Mucosa of gallbladder (tissue), 1 donor: ENCODE data around the gene VDAC2. TPM values are rescaled to one million over a fixed set of nuclear protein-coding genes. Genes with fewer than 3 reads are reported as not detected.
"Not testable (repeated sequence)": the region's sequence is repeated elsewhere in the genome, so short reads cannot be mapped to it uniquely, and the experiment has no call there.

Experiments
- DNase-seq: peaks from one replicate; pipeline ENCODE4 v3.0.0-alpha.2; 2020; ENCODE audit warnings: low spot score
- total RNA-seq: library from RNA; stranded (reverse); gene quantifications from one replicate; pipeline ENCODE4 v1.2.1, GENCODE V29; 2021
- donor health status: DM: no; HTN: no; CAD: no.

The VDAC2 gene
- total RNA-seq, 1 donor from 2014 or later = 152 TPM

DNA sequence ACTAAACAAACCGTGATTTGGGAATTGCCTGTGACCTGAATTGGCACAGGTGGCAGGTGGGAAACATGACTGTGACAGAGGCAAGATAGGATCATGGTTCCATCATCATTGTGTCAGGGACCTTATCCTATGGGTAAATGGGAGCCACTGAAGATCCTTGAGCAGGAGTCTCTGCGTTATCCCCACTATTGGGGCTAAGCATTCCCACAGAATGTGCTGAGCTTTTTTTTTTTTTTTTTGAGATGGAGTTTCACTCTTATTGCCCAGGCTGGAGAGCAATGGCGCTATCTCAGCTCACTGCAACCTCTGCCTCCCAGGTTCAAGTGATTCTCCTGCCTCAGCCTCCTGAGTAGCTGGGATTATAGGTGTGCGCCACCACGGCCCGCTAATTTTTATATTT lies 10.6 kb upstream of the VDAC2 start:
- DNase-seq = not testable (repeated sequence)

DNA sequence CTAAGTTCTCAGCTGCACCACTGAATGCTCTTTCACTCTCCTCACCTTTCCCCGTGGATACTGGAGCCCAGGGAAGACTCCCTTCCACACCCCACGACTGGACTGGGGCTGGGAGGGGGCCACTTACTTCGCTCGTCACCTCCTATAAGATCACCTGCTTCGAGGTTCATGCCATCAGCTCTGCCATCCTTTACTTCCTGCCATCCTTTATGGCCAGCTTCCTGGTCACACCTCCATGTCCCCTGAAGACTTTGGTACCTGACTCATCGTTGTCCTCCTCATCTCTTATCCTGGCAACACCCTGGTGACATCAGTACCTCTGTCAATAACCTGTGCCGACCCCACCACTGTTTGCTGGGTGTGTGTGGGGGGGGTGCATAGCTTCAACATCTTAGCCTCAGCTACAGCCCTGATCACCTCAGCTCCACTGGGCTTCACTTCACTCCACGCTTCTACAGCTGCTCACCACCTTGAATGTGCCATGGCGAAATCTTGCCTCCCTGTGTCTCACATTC lies 8.7 kb upstream of the VDAC2 start:
- DNase-seq = peak; percentile 57

DNA sequence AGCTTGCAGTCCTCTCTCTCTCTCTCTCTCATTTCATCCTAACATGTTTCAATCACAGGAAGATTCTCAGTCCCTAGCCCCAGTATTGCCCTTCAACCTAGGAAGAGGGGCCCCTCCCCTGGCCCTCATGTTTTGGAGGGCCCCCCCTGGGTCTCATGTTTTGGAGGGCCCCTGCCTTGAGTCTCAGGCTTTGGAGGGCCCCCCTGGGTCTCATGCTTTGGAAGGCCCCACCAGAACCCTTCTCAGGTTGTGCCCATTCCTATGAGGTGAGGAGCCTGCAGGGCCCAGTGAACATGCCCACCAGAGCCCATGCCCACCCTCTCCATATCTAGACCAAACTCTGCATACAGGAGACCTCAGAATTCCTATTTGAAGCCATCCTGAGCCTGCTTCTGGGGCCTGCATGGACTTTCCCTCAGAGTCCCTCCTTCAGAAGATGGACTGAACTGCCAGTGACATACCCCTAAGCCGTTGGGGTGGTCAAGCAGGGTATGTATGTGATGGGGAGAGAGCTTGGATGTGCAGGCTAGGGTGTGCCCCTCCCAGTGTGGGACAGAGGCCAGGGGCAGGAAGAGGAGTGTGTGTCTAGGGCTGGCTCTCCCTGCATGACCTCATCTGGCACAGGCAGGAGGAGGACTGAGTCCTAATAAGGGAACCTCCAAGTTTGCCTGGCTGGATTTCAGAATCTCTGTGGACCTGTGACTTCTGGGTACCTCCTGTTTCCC lies 8.1 kb upstream of the VDAC2 start:
- peak; percentile 44 for DNase-seq

DNA sequence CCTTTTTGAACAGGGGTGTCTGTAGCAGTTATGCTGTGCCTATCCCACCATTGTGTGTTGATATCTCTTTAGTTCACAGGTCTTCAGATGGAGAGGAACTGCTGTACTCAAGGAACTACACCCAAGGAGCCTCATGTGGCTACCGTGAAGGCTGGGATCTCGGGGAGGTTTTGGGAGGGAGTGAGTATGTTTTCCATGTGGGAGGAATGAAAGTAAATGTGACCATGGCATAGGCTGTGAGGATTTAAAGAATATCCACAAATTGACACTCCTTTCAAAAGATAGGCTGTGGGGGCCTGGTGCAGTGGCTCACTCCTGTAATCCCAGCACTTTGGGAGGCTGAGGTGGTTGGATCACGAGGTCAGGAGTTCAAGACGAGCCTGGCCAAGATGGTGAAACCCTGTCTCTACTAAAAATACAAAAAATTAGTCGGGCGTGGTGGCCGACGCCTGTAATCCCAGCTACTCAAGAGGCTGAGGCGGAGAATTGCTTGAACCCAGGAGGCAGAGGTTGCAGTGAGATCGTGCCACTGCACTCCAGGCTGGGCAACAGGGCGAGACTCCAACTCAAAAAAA lies 7.5 kb upstream of the VDAC2 start:
- DNase-seq = not testable (repeated sequence)

DNA sequence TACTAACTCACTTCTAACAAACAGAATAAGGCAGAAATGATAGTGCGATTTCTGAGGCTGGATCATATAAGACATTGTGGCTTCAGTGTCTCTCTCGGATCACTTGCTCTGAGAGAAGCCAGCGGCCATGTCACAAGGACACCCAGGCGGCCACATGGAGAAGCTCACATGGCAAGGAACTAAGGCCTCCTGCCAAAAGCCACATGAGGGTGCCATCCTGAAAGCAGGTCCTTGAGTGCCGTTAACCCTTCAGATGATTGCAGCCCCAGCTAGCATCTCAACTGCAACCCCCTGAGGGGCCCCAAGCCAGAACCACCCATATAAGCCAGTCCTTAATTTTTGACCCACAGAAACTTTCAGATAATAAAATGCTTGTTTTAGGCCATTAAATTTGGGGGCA lies 6.9 kb upstream of the VDAC2 start:
- DNase-seq = no peak

DNA sequence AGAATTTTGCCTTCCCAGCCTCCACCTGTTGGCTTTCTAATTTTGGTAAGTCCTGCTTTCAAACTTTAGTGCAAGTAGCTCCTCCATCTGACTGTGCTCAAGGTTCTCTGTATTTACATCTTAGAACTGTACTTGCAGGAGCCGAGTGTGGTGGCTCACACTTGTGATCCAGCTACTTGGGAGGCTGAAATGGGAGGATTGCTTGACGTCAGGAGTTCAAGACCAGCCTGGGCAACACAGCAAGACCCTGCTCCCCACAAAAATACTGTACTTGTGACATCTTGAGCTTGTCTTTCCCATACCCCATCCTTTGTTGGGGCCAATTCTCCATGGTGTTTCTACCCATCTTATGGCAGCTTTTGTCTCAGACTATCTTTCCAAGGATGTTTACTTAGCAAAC lies 4.7 kb upstream of the VDAC2 start:
- no peak for DNase-seq

DNA sequence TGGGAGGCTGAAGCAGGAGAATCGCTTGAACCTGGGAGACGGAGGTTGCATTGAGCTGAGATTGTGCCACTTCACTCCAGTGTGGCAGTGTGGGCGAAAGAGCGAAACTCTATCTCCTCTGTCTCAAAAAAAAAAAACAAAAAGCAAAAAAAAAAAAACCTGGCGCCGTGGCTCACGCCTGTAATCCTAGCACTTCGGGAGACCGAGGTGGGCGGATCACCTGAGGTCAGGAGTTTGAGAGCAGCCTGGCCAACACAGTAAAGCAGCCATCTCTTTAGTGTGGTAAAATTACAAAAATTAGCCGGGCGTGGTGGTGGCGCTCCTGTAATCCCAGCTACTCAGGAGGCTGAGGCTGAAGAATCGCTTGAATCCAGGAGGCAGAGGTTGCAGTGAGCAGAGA lies 4.0 kb upstream of the VDAC2 start:
- not testable (repeated sequence) for DNase-seq

DNA sequence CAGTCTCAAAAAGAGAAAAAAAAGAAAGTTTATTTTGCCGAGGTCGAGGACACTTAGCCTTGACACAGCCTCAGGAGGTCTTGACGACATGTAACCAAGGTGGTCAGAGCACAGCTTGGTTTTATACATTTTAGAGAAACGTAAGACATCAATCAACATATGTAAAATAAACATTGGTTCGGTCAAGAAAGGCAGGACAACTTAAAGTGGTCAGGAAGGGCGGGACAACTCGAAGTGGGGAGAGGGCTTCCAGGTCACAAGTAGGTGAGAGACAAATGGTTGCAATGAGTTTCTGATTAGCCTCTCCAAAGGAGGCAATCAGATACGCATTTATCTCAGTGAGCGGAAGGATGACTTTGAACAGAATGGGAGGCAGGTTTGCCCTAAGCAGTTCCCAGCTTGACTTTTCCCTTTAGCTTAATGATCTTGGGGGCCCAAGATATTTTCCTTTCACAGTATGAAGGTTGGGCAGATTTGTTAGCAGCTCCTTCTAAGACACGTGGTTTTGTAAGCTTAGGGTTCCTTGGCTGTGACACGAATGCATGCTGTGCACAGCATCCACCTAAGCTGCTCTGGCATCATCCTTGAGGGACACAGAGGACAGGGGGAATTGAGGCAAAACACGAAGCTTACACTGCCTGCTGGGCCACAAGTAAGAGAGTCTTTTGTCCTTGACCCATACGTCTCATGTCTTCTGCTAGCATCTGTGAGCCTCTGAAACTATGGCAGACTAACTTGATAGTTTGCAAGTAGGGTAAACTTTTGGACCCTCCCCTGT lies 3.3 kb upstream of the VDAC2 start:
- DNase-seq = no peak

DNA sequence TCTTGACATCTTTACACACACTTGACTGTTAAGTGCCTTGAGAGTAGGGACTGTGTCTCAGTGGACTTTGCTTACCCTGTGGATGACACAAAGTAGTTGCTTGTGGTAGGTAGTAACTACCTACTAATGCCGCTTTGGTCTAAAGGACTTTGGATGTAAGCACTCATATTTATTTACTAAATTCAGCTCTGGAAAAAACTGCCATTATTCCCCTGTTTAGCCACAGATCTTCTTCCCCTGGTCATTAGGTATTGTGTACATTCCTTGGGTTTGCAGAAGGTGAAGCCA lies 2.8 kb upstream of the VDAC2 start:
- no peak for DNase-seq

DNA sequence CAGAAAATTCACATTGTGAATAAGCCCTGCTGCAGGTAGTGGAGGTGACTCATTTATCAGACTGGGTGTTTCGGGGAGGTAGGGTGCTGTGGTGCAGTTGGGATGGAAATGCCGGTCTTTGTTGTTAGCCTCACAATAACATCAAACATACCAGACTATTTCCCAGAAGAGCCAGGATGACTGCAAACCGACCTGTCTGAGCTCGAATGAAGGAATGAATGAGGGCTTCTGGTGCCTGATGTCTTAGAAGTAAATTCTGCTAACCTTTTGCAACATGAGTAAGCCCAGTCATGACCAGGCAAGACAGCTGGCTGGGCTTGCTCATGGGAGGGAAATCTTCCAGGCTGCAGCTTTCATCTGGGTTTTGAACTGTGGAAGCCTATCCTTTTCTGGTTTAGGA lies 2.4 kb upstream of the VDAC2 start:
- DNase-seq = no peak

DNA sequence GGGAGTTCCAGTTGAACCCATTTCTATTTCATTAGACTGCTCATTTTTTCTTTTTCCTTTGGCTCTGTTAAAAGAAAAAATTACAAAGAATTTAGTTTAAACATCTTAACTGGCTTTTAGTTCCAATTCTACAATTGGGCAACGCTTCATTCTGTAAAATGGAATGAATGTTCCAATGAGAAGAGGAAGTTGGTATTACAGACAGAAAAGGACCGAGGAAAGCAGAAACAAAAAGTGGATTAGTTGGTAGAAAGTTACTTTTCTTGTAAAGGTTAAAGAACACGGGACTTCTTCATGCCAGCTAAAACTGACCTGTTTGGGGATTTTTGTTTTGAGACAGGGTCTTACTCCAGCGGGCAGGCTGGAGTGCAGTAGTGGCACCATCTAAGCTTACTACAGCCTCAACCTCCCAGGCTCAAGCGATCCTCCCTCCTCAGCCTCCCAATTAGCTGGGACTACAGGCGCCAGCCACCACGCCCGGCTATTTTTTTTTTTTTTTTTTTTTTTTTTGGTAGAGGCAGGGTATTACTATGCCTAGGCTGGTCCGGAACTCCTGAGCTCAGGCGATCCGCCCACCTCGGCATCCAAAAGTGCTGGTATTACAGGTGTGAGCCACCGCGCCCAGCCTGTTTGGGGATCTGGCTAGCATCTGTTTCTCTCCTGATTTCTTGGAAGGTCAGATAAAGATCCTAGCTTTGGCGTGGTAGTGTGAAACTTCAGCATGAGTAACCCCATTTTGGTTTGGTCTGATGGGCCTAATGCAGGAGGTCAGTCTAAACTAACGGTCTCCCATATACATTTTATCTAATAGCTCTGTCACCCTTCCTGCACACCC lies 1.3 kb upstream of the VDAC2 start:
- DNase-seq = no peak

DNA sequence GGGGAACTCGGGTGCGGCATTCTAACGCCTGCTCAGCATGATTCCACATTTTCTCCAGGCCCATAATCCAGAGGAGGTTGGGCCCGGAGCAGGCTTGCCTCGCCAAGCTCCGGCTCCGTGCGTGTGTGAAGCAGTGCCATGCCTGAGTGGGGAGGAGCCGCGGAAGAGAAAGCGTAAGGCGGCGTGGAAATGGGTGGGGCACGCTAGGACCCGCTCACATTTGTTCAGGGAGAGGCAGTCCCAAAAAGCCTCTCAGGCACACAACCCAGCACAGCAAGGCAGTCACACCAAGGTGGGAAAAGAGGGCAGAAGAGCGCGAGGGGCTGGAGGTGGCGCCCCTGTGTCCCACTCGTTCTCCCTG lies 695 bp upstream of the VDAC2 start:
- peak; percentile 74 for DNase-seq

DNA sequence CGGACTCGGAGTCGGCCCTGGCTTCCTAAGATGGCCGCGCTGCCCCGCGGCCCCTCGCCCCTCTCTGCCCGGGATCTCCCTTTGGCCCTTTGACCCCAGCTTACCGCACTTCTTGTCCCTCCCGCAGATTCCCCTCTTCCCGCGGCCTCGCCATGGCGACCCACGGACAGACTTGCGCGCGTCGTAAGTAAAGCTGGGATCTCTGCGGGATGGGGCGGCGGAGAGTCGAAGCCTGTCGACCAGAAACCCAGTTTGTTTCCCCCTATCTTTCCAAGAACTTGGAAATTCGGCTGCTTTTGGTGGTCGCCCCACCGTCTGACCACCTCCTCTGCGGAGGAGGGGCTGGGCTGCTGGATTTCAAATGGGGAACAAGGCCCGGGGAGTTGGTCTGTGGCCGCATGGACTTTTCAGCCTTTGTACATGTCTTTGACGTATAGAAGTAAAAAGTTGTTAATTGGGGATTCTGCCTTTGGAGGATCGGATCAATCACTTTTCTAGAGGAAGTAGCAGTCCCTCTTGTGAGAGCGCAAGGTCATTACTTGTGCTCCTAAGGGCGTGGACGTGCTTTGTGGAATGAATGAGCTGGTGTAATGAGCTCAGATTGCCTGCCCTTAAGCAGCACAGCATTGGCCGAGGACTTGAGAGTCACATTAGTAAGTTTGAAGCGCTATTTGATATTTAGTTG lies 553 bp downstream of the VDAC2 start:
- no peak for DNase-seq

DNA sequence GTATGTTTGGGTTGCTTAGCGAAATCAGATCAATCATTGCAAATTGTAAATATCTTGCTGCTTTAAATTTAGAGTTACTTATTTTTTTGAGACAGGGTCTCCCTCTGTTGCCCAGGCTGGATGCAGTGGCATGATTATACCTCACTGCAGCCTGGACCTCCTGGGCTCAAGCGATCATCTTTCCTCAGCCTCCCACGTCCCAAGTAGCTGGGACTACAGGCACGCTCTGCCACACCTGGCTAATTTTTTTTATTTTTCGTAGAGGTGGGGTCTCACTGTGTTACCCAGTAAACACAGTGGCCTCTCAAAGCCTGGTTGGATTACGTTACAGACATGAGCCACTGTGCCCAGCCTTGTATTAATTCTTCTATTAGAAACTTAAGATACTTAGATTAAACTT lies 1.7 kb downstream of the VDAC2 start:
- DNase-seq = no peak

DNA sequence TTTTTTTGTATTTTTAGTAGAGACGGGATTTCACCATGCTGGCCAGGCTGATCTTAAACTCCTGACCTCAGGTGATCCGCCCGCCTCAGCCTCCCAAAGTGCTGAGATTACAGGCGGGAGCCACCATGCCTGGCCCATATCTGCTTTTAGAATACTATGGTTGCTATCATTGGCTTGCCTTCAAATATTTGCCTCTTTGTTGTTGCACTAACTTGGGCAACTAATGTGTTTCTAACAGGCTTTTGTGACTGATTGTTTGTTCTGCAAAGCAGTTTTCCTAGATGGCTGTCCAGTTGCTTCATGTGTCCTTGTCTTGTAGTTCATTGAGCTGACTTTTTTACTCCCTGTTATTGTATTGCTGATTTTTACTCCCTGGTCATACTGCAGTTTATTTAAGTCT lies 9.7 kb downstream of the VDAC2 start:
- no peak for DNase-seq

DNA sequence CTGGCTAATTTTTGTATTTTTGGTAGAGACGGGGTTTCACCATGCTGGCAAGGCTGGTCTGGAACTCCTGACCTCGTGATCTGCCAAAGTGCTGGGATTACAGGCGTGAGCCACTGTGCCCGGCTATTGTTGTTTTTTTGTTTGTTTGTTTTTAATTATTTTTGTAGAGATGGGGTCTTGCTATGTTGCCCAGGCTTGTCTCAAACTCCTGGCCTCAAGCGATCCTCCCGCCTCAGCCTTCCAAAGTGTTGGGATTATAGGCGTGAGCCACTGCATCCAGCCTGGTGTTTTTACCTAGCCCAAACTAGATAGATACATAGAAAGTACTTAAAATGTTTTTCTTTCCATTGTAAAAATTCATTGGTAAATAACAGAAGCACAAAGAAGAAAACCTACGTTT lies 10.9 kb downstream of the VDAC2 start:
- DNase-seq = not testable (repeated sequence)

DNA sequence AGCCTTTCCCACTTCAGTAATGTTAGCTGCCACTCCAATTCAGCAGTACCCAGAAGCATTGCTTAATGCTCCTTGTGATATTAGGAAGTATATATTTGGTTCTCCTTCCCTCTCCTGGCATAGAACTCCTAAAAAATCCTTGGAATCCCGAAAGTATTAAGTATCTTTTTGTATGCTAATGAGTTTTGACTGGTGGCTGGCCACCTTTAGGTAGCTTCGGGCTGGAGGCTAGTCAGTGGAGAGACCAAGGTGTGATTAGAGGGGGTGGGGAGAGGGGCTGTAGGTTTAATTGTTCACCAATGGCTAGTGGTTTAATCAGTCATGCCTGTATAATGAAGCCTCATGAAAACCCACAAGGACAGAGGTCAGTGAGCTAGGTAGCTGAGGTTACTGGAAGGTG lies 12.9 kb downstream of the VDAC2 start:
- no peak for DNase-seq

DNA sequence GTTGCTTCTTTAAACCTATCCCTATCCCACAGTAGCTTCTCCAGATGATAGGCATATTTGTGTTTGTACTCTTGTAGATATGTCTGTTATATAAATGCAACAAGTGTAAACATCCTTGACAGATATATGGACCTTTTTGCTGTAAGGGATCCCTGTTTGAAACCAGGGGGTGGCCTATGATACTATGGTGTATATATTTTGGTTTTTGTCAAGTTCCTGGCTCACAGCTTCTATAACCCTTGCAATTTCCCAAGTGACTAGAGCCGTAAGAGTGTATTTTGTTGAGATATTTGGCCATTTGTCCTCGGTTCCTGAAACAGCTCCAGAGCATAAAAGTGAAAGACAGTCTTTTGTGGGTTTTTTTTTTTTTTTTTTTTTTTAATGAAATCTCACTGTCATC lies 15.5 kb downstream of the VDAC2 start:
- no peak for DNase-seq

DNA sequence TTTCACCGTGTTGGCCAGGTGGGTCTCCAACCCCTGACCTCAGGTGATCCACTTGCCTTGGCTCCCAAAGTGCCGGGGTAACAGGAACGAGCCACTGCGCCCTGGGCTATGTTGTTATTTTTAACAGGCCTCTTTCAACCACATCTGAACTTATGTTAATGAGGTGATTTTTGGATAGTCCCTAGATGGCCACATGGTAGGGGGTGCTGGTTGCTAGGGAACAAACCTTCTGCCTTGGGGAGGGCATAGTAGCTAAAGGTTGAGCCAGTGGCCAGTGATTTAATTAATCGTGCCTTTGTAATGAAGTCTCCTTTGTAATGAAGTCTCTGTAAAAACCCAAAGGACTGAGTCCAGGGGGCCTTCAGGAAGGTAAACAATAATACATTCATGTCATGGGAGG lies 16.1 kb downstream of the VDAC2 start:
- DNase-seq = no peak

DNA sequence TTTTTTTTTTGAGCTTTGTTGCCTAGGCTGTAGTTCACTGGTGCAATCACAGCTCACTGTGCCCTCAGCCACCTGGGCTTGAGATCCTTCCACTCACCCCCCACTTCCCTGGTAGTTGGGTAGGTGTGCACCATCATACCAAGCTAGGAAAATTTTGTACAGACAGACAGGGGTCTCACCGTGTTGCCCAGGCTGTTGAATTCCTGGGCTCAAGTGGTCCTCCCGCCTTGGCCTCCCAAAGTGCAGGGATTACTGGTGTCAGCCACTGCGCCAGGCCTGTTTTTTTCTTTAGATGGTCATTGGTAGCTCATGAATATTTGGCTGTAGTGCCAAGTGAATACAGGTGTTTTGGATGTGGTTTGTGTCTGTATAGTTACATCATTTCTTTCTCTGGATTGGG lies 17.7 kb downstream of the VDAC2 start:
- no peak for DNase-seq

DNA sequence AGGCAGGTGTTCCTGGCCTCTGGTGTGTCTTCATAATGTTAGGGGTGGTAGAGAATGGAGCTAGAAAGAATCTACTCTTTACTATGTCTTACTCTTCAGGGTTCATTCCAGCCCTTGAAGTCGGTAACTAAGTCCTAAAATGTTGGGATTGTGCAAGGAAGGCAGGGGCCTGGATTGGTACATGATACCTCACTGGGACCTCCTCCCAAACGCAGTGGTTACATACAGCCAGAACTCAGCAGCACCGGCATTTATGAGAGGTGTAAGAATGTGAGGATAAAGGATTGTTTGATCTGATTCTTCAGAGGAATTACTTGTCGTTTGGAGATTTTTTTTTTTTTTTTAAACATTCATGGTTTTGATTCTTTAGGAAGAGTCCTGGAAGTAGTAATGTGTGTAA lies 18.2 kb downstream of the VDAC2 start:
- DNase-seq = no peak

DNA sequence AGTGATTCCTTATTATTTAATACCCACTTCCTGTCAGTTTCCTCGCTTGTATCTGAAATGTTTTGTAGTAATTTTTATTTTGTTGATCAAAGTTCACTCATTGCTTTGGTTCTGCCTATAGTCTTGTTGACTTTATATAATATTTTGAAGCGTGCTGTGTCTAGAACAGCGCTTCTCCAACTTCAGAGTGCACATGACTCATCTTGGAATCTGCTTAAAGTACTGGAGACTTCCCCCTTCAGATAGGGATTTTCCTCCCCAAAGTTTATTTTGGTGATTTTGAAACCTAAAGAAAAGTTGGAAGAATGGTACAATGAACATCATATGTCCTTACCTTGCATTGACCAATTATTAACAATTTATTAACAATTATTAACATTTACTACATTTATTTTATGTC lies 19.4 kb downstream of the VDAC2 start:
- no peak for DNase-seq
